H1 (cell line): ENCODE results near the gene EFCAB3. TPM values are rescaled to one million over a fixed set of nuclear protein-coding genes. Genes with fewer than 3 reads are reported as not detected.

Experiments
- CTCF ChIA-PET: fragments of 300-600 bp; sonication (Branson Sonifier 250); formaldehyde crosslinking; loops from one replicate; lab custom pipeline; 2021; ENCODE audit not compliant: partially characterized antibody; lab: Charles Lee
- POLR2A ChIA-PET: fragments of 300-600 bp; sonication (Branson Sonifier 250); formaldehyde crosslinking; loops from one replicate; lab custom pipeline; 2021; ENCODE audit warnings: inconsistent platforms; ENCODE audit not compliant: partially characterized antibody; lab: Charles Lee
- DNase-seq, 2 experiments: peaks; one replicate each; pipeline versions ENCODE4 v3.0.0 to v3.0.0-alpha.2; 2010 to 2022; ENCODE audit warnings: low spot score in 2 of 2, low read depth in 1 of 2, mixed read lengths in 1 of 2
- FAIRE-seq: peaks from 2 replicates; lab custom pipeline; 2011; peaks lifted over from hg19 to GRCh38; lab: Jason Lieb, UNC
- H2AFZ ChIP-seq: 2 replicates; pipeline ENCODE4 v1.8.1; 2012; ENCODE audit warnings: low read length, inconsistent platforms
- H2AK5ac ChIP-seq: 2 replicates; pipeline ENCODE4 v1.6.1; 2013; ENCODE audit warnings: low read depth, low read length
- H2BK120ac ChIP-seq: replicated peaks from 2 replicates; pipeline ENCODE3; 2013; ENCODE audit warnings: low read depth, low read length, inconsistent platforms
- H2BK12ac ChIP-seq: 2 replicates; pipeline ENCODE4 v1.6.1; 2013; ENCODE audit warnings: low read depth, low read length
- H2BK15ac ChIP-seq: 2 replicates; pipeline ENCODE4 v1.6.1; 2013; ENCODE audit warnings: low read length
- H2BK20ac ChIP-seq: 2 replicates; pipeline ENCODE4 v1.6.1; 2013; ENCODE audit warnings: low read length
- H2BK5ac ChIP-seq: 2 replicates; pipeline ENCODE4 v1.6.1; 2013; ENCODE audit warnings: low read depth, low read length
- H3K14ac ChIP-seq: 2 replicates; pipeline ENCODE4 v1.6.1; 2013; ENCODE audit warnings: inconsistent platforms; ENCODE audit not compliant: insufficient read length
- H3K18ac ChIP-seq: 2 replicates; pipeline ENCODE4 v1.6.1; 2013; ENCODE audit warnings: low read length; ENCODE audit errors: extremely low read depth
- H3K23ac ChIP-seq: 2 replicates; pipeline ENCODE4 v1.6.1; 2013; ENCODE audit warnings: inconsistent platforms; ENCODE audit not compliant: insufficient read length
- H3K23me2 ChIP-seq: 2 replicates; pipeline ENCODE4 v1.6.1; 2013; ENCODE audit warnings: low read depth, low read length
- H3K27ac ChIP-seq: 2 replicates; pipeline ENCODE4 v1.6.1; 2011; ENCODE audit warnings: low read depth, low read length, inconsistent platforms
- H3K27me3 ChIP-seq, 4 experiments: replicated peaks in 1 of 4; 1 replicate in 1 of 4; 2 replicates in 3 of 4; pipeline versions ENCODE4 v1.6.1 to v1.8.1; 2011 to 2013; ENCODE audit warnings: low read length in 3 of 4, mild to moderate bottlenecking in 3 of 4, inconsistent platforms in 2 of 4, mixed read lengths in 2 of 4, moderate library complexity in 1 of 4; ENCODE audit not compliant: control insufficient read depth in 3 of 4, insufficient read depth in 3 of 4; ENCODE audit errors: extremely low read depth in 1 of 4
- H3K36me3 ChIP-seq, 4 experiments: 2 replicates each; pipeline versions ENCODE4 v1.6.1 to v1.8.1; 2011 to 2013; ENCODE audit warnings: mild to moderate bottlenecking in 4 of 4, low read length in 3 of 4, moderate library complexity in 2 of 4, control low read depth in 1 of 4, inconsistent platforms in 1 of 4; ENCODE audit not compliant: insufficient read depth in 4 of 4, control insufficient read depth in 2 of 4
- H3K4ac ChIP-seq: replicated peaks from 2 replicates; pipeline ENCODE3; 2013; ENCODE audit warnings: low read length, low read depth, mixed read lengths, inconsistent platforms; ENCODE audit not compliant: insufficient read length
- H3K4me1 ChIP-seq, 4 experiments: replicated peaks in 1 of 4; 1 replicate in 1 of 4; 2 replicates in 3 of 4; pipeline versions ENCODE4 v1.6.1 to v1.8.1; 2011 to 2013; ENCODE audit warnings: low read length in 3 of 4, inconsistent platforms in 2 of 4, mixed read lengths in 1 of 4; ENCODE audit not compliant: insufficient read depth in 4 of 4, control insufficient read depth in 3 of 4
- H3K4me2 ChIP-seq, 2 experiments: 2 replicates each; pipeline versions ENCODE4 v1.6.1 to v1.8.1; 2011 to 2013; ENCODE audit warnings: low read depth in 2 of 2, low read length in 2 of 2, control low read depth in 1 of 2, inconsistent platforms in 1 of 2, mild to moderate bottlenecking in 1 of 2; ENCODE audit not compliant: insufficient read depth in 1 of 2
- H3K4me3 ChIP-seq, 4 experiments: fragments of 200-600, 300-600 bp in 1 of 4; sonication (generic), shearing (Covaris generic), sonication (Bioruptor Twin) in 1 of 4; 2 replicates each; pipeline versions ENCODE4 v1.5.1 to v1.8.1; 2011 to 2016; ENCODE audit warnings: low read length in 4 of 4, low read depth in 3 of 4, control low read depth in 2 of 4, inconsistent platforms in 2 of 4, mild to moderate bottlenecking in 2 of 4, mixed read lengths in 1 of 4, moderate library complexity in 1 of 4; ENCODE audit not compliant: insufficient read depth in 2 of 4; ENCODE audit errors: extremely low read depth in 1 of 4
- H3K56ac ChIP-seq: replicated peaks from 2 replicates; pipeline ENCODE3; 2013; ENCODE audit warnings: low read depth, mild to moderate bottlenecking, mixed read lengths, low read length, inconsistent platforms; ENCODE audit not compliant: insufficient read length
- H3K79me1 ChIP-seq: 2 replicates; pipeline ENCODE4 v1.6.1; 2013; ENCODE audit warnings: low read depth, low read length, control low read depth
- H3K79me2 ChIP-seq, 2 experiments: 2 replicates each; pipeline versions ENCODE4 v1.6.1 to v1.8.1; 2012 to 2013; ENCODE audit warnings: low read length in 2 of 2, mild to moderate bottlenecking in 2 of 2, inconsistent platforms in 1 of 2; ENCODE audit not compliant: insufficient read depth in 2 of 2, control insufficient read depth in 1 of 2
- H3K9ac ChIP-seq, 4 experiments: replicated peaks in 1 of 4; 1 replicate in 1 of 4; 2 replicates in 3 of 4; pipeline versions ENCODE4 v1.6.1 to v1.8.1; 2011 to 2013; ENCODE audit warnings: low read depth in 3 of 4, low read length in 3 of 4, control low read depth in 2 of 4, mild to moderate bottlenecking in 2 of 4, moderate library complexity in 2 of 4, inconsistent platforms in 1 of 4; ENCODE audit errors: extremely low read depth in 1 of 4
- H3K9me3 ChIP-seq, 2 experiments: 2 replicates each; pipeline versions ENCODE4 v1.6.1 to v1.8.1; 2012 to 2013; ENCODE audit warnings: mild to moderate bottlenecking in 2 of 2, moderate library complexity in 2 of 2, control low read depth in 1 of 2, inconsistent platforms in 1 of 2, low read depth in 1 of 2, low read length in 1 of 2, mixed read lengths in 1 of 2; ENCODE audit not compliant: insufficient read depth in 2 of 2
- H4K20me1 ChIP-seq, 2 experiments: replicated peaks in 1 of 2; 2 replicates each; pipeline versions ENCODE3 to v1.8.1; 2011 to 2013; ENCODE audit warnings: inconsistent platforms in 2 of 2, low read length in 2 of 2, mild to moderate bottlenecking in 1 of 2; ENCODE audit not compliant: insufficient read depth in 2 of 2, control insufficient read depth in 1 of 2
- H4K5ac ChIP-seq: 2 replicates; pipeline ENCODE4 v1.6.1; 2013; ENCODE audit warnings: low read length, low read depth, mixed read lengths, inconsistent platforms; ENCODE audit not compliant: insufficient read length
- H4K8ac ChIP-seq: 2 replicates; pipeline ENCODE4 v1.8.0; 2013; ENCODE audit warnings: mild to moderate bottlenecking, moderate library complexity, low read length, inconsistent platforms; ENCODE audit not compliant: insufficient read depth; ENCODE audit errors: extremely low read depth
- H4K91ac ChIP-seq: replicated peaks from 2 replicates; pipeline ENCODE3; 2013; ENCODE audit warnings: low read length, mixed read lengths, inconsistent platforms; ENCODE audit not compliant: insufficient read length
- JUND ChIP-seq: IDR thresholded peaks from 2 replicates; pipeline ENCODE4 v1.6.1; 2011; ENCODE audit warnings: mild to moderate bottlenecking, improper control_type of control experiment, low read length
- SAP30 ChIP-seq: fragments of 300-600 bp; sonication (generic); IDR thresholded peaks from 2 replicates; pipeline ENCODE4 v1.7.1; 2012; ENCODE audit warnings: low read length, moderate library complexity, mild to moderate bottlenecking, inconsistent platforms; ENCODE audit not compliant: insufficient read depth, insufficient replicate concordance
- SUZ12 ChIP-seq: fragments of 200-600 bp; sonication (generic); IDR thresholded peaks from 2 replicates; pipeline ENCODE4 v1.6.1; 2012; ENCODE audit warnings: mild to moderate bottlenecking, inconsistent platforms, low read length, moderate library complexity, mixed read lengths
- WGBS, 2 experiments: shearing (Covaris generic) in 1 of 2; methylation state at CpG; one replicate each; pipeline versions ENCODE4 v1.1.6 to v1.1.7; 2013 to 2015; ENCODE audit warnings: low lambda C conversion rate in 2 of 2, mixed read lengths in 2 of 2, inconsistent platforms in 1 of 2, low coverage in 1 of 2, missing lambda C conversion rate in 1 of 2; ENCODE audit not compliant: insufficient replicate concordance in 2 of 2, insufficient coverage in 1 of 2, insufficient read length in 1 of 2; ENCODE audit errors: extremely low coverage in 1 of 2, missing lambda C conversion rate in 1 of 2; 5-methylcytosine and 5-hydroxymethylcytosine counted together
- polyA plus RNA-seq, 7 experiments: library from polyadenylated mRNA; depleted of rRNA in 3 of 7; stranded (reverse) in 5 of 7; unstranded in 2 of 7; fragments of >200 nt in 5 of 7; fragments of 200-250 nt in 2 of 7; gene quantifications; 1 replicate in 5 of 7; 2 replicates in 1 of 7; 4 replicates in 1 of 7; pipeline versions ENCODE4 v1.2.1 to v1.2.3, GENCODE V29; 2011 to 2013; ENCODE audit warnings: missing spikeins in 2 of 7, mixed read lengths in 2 of 7
- total RNA-seq: library from RNA; stranded (reverse); fragmentation: NEBNext Ultra II Directional; extraction: Animal tissue kit (Norgen Biotek cat#: 25700); gene quantifications from 2 replicates; pipeline ENCODE4 v1.2.1, GENCODE V29; 2021

The EFCAB3 gene
- total and polyA plus RNA-seq, 2 of the 8 experiments (the other 6 are each of a cell fraction or from before 2014, with no cell fraction given) = not detected

DNA sequence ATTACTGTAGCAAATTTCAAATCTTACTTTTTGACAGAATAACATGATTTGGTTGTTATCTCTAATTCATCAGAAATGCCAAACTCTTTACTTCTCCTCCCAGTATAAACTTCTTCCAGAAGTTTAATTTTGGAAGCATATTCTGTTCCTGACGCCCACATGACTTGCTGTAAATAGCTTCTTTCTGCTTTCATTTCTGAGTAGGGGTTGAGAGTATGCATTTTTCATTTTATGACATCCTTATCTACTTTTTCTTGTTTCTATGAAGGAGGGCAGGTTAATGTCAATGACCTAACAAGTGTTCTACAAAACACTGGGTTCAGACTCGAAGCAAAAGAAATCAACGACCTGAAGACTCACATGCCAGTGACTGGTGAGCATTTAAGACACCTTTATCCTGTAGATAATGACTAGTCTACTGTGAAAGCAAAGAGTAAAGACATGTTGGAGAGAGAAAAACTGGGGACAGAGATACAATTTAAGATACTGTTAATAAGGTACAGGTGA, 36.5 kb upstream of the EFCAB3 start:
- Histone ChIP-seq H4K91ac (no peak overlapping the region), H3K4me2 (no peak overlapping the region), H3K79me1 (no peaks in the 10 kb centered on the region), H2BK120ac (no peak overlapping the region), H4K8ac (no peak overlapping the region), H2BK12ac (no peak overlapping the region), H2AK5ac (no peak overlapping the region), H3K14ac (no peak overlapping the region), H2BK15ac (no peak overlapping the region), H4K20me1 (no peaks in the 10 kb centered on the region), H3K23ac (no peak overlapping the region), H3K36me3 (no peaks in the 10 kb centered on the region), H2BK20ac (no peak overlapping the region), H3K56ac (no peak overlapping the region), H3K79me2 (no peaks in the 10 kb centered on the region), H4K5ac (no peak overlapping the region), H3K27ac (no peak overlapping the region), H3K9ac (no peak overlapping the region), H3K9me3 (peaks cover 0 to 3% of the 10 kb centered on the region in 2 experiments; a peak in 2 of 4 replicates), H3K4me3 (no peak overlapping the region), H3K4ac (no peak overlapping the region), H2BK5ac (no peak overlapping the region), H3K18ac (no peak overlapping the region), H2AFZ (no peak overlapping the region), H3K27me3 (peaks cover 0 to 2% (median 0%) of the 10 kb centered on the region in 4 experiments; a peak in 1 of 7 replicates), H3K4me1 (no peaks in the 10 kb centered on the region), H3K23me2 (no peaks in the 10 kb centered on the region)
- no peak for FAIRE-seq
- no peak for DNase-seq
- ChIA-PET CTCF (no interaction called here), POLR2A (no interaction called here)
- TF ChIP-seq SAP30 (no peak), SUZ12 (no peak), JUND (no peak)
- 88% methylated on average over 3 of the region's 3 CpGs; no CpG with 5 or more reads in 1 of the 2 experiments for WGBS, 2 experiments
